ENCODE data around the gene TSPEAR.

GRCh38 chr21:44749116-44749758 is 37.9 kb upstream of the TSPEAR start:
- no peak for TF ChIP-seq POLR2A (IDR thresholded peaks at IDR 0.05)
- no peak for TF ChIP-seq CTCF (IDR thresholded peaks at IDR 0.05)
